IPS-NIHi7 (cell line): ENCODE data around the gene TP63.
"Not testable (repeated sequence)": the region's sequence is repeated elsewhere in the genome, so short reads cannot be mapped to it uniquely, and the experiment has no call there.

Source experiments
- DNase-seq: peaks from one replicate; pipeline ENCODE4 v3.0.0; 2012; ENCODE audit warnings: mixed read lengths; ENCODE audit errors: extremely low spot score

The TP63 gene

GRCh38 chr3:189625572-189625971 lies 5.6 kb upstream of the TP63 start:
- no peak for DNase-seq

GRCh38 chr3:189626286-189626685 lies 4.9 kb upstream of the TP63 start:
- DNase-seq, result no peak

- DNase-seq, result no peak
Observed at GRCh38 chr3:189629803-189630455, 1.3 kb upstream of the TP63 start.

GRCh38 chr3:189630767-189631372 lies 319 bp upstream of the TP63 start:
- DNase-seq, result no peak

GRCh38 chr3:189631409-189631808 lies 220 bp downstream of the TP63 start:
- DNase-seq, result no peak

- DNase-seq, result no peak
Observed at GRCh38 chr3:189632242-189632641, 1.1 kb downstream of the TP63 start.

- peak; percentile 36 for DNase-seq
Observed at GRCh38 chr3:189635339-189635738, 4.2 kb downstream of the TP63 start.

- no peak for DNase-seq
Observed at GRCh38 chr3:189636048-189636447, 4.9 kb downstream of the TP63 start.

GRCh38 chr3:189637750-189638149 lies 6.6 kb downstream of the TP63 start:
- DNase-seq, result no peak

- DNase-seq, result no peak
Observed at GRCh38 chr3:189638276-189639031, 7.3 kb downstream of the TP63 start.

GRCh38 chr3:189641776-189642175 lies 10.6 kb downstream of the TP63 start:
- DNase-seq, result no peak

GRCh38 chr3:189646853-189647542 lies 15.8 kb downstream of the TP63 start:
- DNase-seq, result no peak

GRCh38 chr3:189652042-189652441 lies 20.9 kb downstream of the TP63 start:
- DNase-seq, result no peak

GRCh38 chr3:189655617-189656016 lies 24.4 kb downstream of the TP63 start:
- no peak for DNase-seq

GRCh38 chr3:189659571-189659970 lies 28.4 kb downstream of the TP63 start:
- no peak for DNase-seq

GRCh38 chr3:189664311-189664710 lies 33.1 kb downstream of the TP63 start:
- no peak for DNase-seq

GRCh38 chr3:189672346-189672745 lies 41.2 kb downstream of the TP63 start:
- not testable (repeated sequence) for DNase-seq

GRCh38 chr3:189673535-189673934 lies 42.3 kb downstream of the TP63 start:
- no peak for DNase-seq

GRCh38 chr3:189674249-189674913 lies 43.2 kb downstream of the TP63 start:
- no peak for DNase-seq

GRCh38 chr3:189677667-189678066 lies 46.5 kb downstream of the TP63 start:
- DNase-seq, result no peak

- no peak for DNase-seq
Observed at GRCh38 chr3:189680723-189681122, 49.5 kb downstream of the TP63 start.
